Esophagus squamous epithelium (tissue), 4 donors: Measurements from ENCODE around the gene HSDL2.

ENCODE experiments used
- POLR2A ChIP-seq, 4 donors: fragments of 450-650 bp; IDR thresholded peaks; one replicate each; pipeline ENCODE4 v1.6.1; 2017; ENCODE audit warnings: antibody characterized with exemption in 4 of 4, mild to moderate bottlenecking in 4 of 4, moderate library complexity in 3 of 4
- TF ChIP-seq, protein P1 (sequence below), 6 experiments: fragments of 450-650 bp in 4 of 6; fragments of 200-600 bp in 2 of 6; sonication (generic) in 2 of 6; IDR thresholded peaks; one replicate each; pipeline ENCODE4 v1.5.1; 2016 to 2019; ENCODE audit warnings: antibody characterized with exemption in 6 of 6, mild to moderate bottlenecking in 4 of 6, moderate library complexity in 4 of 6

DNA sequence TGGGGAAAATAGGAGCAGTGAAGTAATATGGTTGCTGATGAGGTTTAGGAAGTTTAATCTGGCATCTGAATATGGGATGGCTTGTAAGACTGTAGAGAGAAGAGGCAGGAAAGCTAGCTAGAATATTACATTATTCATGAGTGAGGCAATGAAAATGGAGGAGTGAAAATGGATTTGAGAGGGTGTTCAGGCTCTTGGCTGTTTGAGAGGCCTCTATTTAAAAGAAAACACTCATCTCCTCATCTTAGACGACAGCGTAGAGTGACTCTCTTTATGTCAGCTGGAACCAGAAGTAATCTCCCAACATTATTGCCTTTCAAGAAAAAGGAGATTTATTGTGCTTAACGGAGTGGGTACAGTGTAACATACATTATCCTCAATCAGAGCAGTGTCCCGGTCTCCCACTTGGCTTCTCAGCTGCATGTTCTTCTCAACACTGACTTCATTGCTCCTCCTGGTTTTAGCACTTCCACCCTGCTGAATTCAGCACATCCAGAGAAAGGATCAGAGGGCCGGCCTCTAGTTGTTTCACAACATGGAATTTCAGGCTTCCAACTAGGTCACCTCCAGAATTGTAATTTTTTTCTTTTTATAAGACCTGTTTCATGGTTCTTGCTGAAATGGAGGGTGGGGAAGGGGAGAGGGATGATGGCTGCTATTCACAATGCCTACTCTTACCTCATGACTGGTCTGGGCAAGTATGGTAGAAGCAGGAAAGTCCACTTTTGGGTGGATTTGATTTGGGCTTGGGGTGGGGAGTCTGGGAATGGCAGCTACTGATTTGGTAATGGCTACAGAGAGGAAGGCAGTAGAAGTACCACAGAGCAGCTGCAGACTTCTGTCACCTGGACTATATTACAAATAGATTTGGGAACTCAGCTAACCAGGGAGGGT, 53.8 kb downstream of the HSDL2 start:
- TF ChIP-seq, protein P1, sequence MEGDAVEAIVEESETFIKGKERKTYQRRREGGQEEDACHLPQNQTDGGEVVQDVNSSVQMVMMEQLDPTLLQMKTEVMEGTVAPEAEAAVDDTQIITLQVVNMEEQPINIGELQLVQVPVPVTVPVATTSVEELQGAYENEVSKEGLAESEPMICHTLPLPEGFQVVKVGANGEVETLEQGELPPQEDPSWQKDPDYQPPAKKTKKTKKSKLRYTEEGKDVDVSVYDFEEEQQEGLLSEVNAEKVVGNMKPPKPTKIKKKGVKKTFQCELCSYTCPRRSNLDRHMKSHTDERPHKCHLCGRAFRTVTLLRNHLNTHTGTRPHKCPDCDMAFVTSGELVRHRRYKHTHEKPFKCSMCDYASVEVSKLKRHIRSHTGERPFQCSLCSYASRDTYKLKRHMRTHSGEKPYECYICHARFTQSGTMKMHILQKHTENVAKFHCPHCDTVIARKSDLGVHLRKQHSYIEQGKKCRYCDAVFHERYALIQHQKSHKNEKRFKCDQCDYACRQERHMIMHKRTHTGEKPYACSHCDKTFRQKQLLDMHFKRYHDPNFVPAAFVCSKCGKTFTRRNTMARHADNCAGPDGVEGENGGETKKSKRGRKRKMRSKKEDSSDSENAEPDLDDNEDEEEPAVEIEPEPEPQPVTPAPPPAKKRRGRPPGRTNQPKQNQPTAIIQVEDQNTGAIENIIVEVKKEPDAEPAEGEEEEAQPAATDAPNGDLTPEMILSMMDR (IDR thresholded peaks at IDR 0.05): no peak
- no peak for TF ChIP-seq POLR2A (IDR thresholded peaks at IDR 0.05)
